ENCODE data around the gene GNPTAB.

The GNPTAB gene

DNA sequence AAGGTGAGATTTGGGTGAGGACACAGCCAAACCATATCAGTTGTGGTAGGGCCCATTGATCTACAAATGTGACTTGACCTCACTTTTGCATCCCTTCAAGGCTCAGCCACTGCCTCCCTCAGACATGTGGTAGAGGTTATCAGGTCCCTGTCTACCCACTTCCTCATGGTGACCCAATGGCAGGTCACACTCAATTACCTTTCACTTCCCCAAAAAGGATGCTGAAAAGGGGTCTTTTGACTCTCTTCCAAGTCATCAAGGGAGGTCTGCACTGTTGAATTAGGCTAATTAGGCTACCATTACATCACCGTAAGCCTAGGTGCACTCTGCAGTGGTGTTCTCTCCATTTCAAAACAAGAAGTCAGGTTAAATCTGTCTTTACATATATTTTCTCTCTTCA lies 24.0 kb upstream of the GNPTAB start:
- ChIA-PET POLR2A (interaction anchor here (1.4 kb wide), 1 partner anchor 21 kb away, joined by 3 read pairs; no protein-coding TSS in a partner anchor), CTCF (interaction anchor here (0.6 to 1.4 kb wide), 3 partner anchors 15 to 166 kb away, joined by 3 to 5 read pairs (median 3); no protein-coding TSS in a partner anchor)
- no peak for TF ChIP-seq FOXK2 (IDR thresholded peaks at IDR 0.05)
- TF ChIP-seq FOXA1 (IDR thresholded peaks at IDR 0.05): no peak
- no peak for TF ChIP-seq SP1 (IDR thresholded peaks at IDR 0.05)
- TF ChIP-seq, protein P1, sequence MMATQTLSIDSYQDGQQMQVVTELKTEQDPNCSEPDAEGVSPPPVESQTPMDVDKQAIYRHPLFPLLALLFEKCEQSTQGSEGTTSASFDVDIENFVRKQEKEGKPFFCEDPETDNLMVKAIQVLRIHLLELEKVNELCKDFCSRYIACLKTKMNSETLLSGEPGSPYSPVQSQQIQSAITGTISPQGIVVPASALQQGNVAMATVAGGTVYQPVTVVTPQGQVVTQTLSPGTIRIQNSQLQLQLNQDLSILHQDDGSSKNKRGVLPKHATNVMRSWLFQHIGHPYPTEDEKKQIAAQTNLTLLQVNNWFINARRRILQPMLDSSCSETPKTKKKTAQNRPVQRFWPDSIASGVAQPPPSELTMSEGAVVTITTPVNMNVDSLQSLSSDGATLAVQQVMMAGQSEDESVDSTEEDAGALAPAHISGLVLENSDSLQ (IDR thresholded peaks at IDR 0.05): no peak
- TF ChIP-seq LEF1 (IDR thresholded peaks at IDR 0.05; ENCODE audit: borderline replicate concordance): no peak
- TF ChIP-seq CTBP1 (IDR thresholded peaks at IDR 0.05; ENCODE audit: borderline replicate concordance): no peak
- TF ChIP-seq ZNF384 (IDR thresholded peaks at IDR 0.05): no peak
- TF ChIP-seq SUZ12 (IDR thresholded peaks at IDR 0.05): no peak
- TF ChIP-seq ELF4 (IDR thresholded peaks at IDR 0.05): no peak
- no peak for TF ChIP-seq ARNT (IDR thresholded peaks at IDR 0.05)
- no peak for TF ChIP-seq NFRKB (IDR thresholded peaks at IDR 0.05)
- no peak for TF ChIP-seq L3MBTL2 (conservative IDR thresholded peaks at IDR 0.05)
- no peak for TF ChIP-seq BHLHE40 (IDR thresholded peaks at IDR 0.05; ENCODE audit: borderline replicate concordance)
- TF ChIP-seq FOXM1 (IDR thresholded peaks at IDR 0.05; ENCODE audit: borderline replicate concordance): no peak
- no peak for TF ChIP-seq TARDBP (IDR thresholded peaks at IDR 0.05)
- TF ChIP-seq HDGF (IDR thresholded peaks at IDR 0.05; ENCODE audit: borderline replicate concordance): no peak
- no peak for DNase-seq (ENCODE audit: extremely low spot score)

DNA sequence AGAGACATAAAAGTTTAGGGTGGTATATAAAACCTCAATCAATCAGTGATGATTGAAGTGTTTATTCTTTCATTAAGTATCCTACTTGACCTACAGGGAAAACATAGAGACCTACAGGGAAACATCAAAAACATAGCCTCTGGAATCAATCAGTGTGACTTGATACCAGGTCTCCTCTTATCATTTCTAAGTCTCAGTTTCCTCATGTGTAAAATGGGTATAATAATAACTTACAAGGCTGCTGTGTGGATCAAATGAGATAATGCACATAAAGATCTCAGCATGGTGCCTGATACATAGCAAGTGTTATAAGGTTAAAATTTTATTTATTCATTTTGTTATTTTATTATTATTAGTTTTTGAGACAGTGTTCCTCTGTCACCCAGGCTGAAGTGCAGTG lies 22.2 kb upstream of the GNPTAB start:
- POLR2A ChIA-PET: interaction anchor here (0.6 kb wide), 1 partner anchor 17 kb away, joined by 3 read pairs; no protein-coding TSS in a partner anchor
- TF ChIP-seq CTBP1 (IDR thresholded peaks at IDR 0.05; ENCODE audit: borderline replicate concordance) (no peak), FOXM1 (IDR thresholded peaks at IDR 0.05; ENCODE audit: borderline replicate concordance) (no peak), BHLHE40 (IDR thresholded peaks at IDR 0.05; ENCODE audit: borderline replicate concordance) (no peak), FOXA1 (IDR thresholded peaks at IDR 0.05) (no peak), LEF1 (IDR thresholded peaks at IDR 0.05; ENCODE audit: borderline replicate concordance) (no peak), TARDBP (IDR thresholded peaks at IDR 0.05) (no peak), L3MBTL2 (conservative IDR thresholded peaks at IDR 0.05) (no peak), ELF4 (IDR thresholded peaks at IDR 0.05) (no peak), FOXK2 (IDR thresholded peaks at IDR 0.05) (no peak), ARNT (IDR thresholded peaks at IDR 0.05) (no peak), SP1 (IDR thresholded peaks at IDR 0.05) (no peak), NFRKB (IDR thresholded peaks at IDR 0.05) (no peak)
- TF ChIP-seq, protein P1 (IDR thresholded peaks at IDR 0.05): no peak
- no peak for DNase-seq (ENCODE audit: extremely low spot score)
- CTCF ChIA-PET: interaction anchor here (1.7 kb wide), 1 partner anchor 15 kb away, joined by 5 read pairs; no protein-coding TSS in a partner anchor

DNA sequence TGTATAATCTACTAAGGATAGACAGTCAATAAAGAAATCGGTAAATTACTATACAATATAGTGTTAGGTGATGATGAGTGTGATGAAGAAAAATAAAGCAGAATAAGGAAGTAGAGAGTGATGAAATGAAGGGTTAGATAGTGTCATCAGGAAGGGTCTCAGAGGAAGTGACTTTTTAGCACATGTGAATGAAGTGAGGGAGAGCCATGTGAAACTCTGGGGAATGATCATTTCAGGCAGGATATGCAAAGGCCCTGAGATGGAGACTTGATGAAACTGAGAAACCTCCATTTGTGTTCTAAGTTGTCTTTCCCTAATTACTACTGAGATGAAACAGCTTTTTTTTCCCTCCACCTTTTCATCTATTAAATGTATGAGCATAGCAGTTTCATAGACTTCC lies 19.4 kb upstream of the GNPTAB start:
- no peak for DNase-seq (ENCODE audit: extremely low spot score)
- TF ChIP-seq TARDBP (IDR thresholded peaks at IDR 0.05) (no peak), ELF4 (IDR thresholded peaks at IDR 0.05) (no peak), L3MBTL2 (conservative IDR thresholded peaks at IDR 0.05) (no peak), NFRKB (IDR thresholded peaks at IDR 0.05) (no peak), ARNT (IDR thresholded peaks at IDR 0.05) (no peak), SP1 (IDR thresholded peaks at IDR 0.05) (no peak), FOXK2 (IDR thresholded peaks at IDR 0.05) (no peak), FOXA1 (IDR thresholded peaks at IDR 0.05) (no peak), CTBP1 (IDR thresholded peaks at IDR 0.05; ENCODE audit: borderline replicate concordance) (no peak), BHLHE40 (IDR thresholded peaks at IDR 0.05; ENCODE audit: borderline replicate concordance) (no peak), ZNF384 (IDR thresholded peaks at IDR 0.05) (no peak), LEF1 (IDR thresholded peaks at IDR 0.05; ENCODE audit: borderline replicate concordance) (no peak), FOXM1 (IDR thresholded peaks at IDR 0.05; ENCODE audit: borderline replicate concordance) (no peak), HDGF (IDR thresholded peaks at IDR 0.05; ENCODE audit: borderline replicate concordance) (no peak), SUZ12 (IDR thresholded peaks at IDR 0.05) (no peak)
- TF ChIP-seq, protein P1 (IDR thresholded peaks at IDR 0.05): no peak
- ChIA-PET POLR2A (no interaction called here), CTCF (interaction anchor here (1.2 kb wide), 1 partner anchor 10 kb away, joined by 3 read pairs; no protein-coding TSS in a partner anchor)

DNA sequence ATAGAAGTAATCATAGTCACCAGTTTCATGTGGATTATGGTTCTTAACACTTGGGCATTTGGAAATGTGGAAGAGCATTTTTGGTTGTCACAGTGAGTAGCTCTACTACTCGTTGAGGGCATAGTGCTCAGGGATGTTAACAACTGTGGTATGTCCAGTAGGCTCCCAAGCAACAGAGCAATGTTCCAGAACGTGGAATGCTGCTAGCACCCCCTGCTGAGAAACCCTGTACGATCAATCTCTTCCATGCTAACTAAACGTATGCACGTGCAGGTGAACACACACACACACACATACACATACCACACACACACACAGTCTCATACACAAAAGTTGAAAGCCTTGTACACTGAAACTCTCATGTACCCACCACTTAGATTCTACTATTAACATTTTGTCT lies 16.6 kb upstream of the GNPTAB start:
- ChIA-PET POLR2A (no interaction called here), CTCF (interaction anchor here (0.6 kb wide), 1 partner anchor 16 kb away, joined by 3 read pairs; no protein-coding TSS in a partner anchor)

DNA sequence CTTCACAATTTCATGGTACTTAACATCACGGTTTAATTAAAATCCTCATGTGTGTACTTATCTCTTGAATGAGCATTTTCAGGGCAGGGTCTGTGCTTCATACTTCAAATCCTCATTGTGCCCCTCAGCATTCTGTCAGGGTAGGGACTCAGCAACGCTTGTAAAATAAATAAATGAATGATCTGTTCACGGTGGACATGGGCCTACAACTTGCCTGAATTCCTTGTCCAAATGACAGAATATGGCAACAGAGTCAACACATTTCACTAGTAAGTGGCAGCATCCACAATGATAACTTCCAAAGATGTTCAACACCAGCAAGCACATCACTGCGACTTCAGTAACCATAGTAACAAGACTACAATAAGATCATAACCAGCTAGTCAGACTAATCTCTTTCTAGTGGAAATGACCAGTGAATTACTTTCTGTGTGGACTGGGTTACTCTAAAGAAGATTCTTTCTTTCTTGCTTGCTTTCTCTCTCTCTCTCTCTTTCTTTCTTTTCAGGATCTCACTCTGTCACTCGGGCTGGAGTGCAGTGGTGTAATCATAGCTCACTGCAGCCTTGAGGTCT lies 14.5 kb upstream of the GNPTAB start:
- TF ChIP-seq SUZ12 (IDR thresholded peaks at IDR 0.05): no peak
- no peak for TF ChIP-seq ELF4 (IDR thresholded peaks at IDR 0.05)
- no peak for TF ChIP-seq BHLHE40 (IDR thresholded peaks at IDR 0.05; ENCODE audit: borderline replicate concordance)
- no peak for TF ChIP-seq NFRKB (IDR thresholded peaks at IDR 0.05)
- no peak for TF ChIP-seq ARNT (IDR thresholded peaks at IDR 0.05)
- no peak for TF ChIP-seq L3MBTL2 (conservative IDR thresholded peaks at IDR 0.05)
- no peak for TF ChIP-seq SP1 (IDR thresholded peaks at IDR 0.05)
- no peak for TF ChIP-seq ZNF384 (IDR thresholded peaks at IDR 0.05)
- no peak for TF ChIP-seq FOXM1 (IDR thresholded peaks at IDR 0.05; ENCODE audit: borderline replicate concordance)
- no peak for TF ChIP-seq TARDBP (IDR thresholded peaks at IDR 0.05)
- TF ChIP-seq FOXA1 (IDR thresholded peaks at IDR 0.05): no peak
- TF ChIP-seq HDGF (IDR thresholded peaks at IDR 0.05; ENCODE audit: borderline replicate concordance): no peak
- TF ChIP-seq LEF1 (IDR thresholded peaks at IDR 0.05; ENCODE audit: borderline replicate concordance): no peak
- TF ChIP-seq, protein P1 (IDR thresholded peaks at IDR 0.05): no peak
- no peak for TF ChIP-seq FOXK2 (IDR thresholded peaks at IDR 0.05)
- TF ChIP-seq CTBP1 (IDR thresholded peaks at IDR 0.05; ENCODE audit: borderline replicate concordance): no peak
- ChIA-PET CTCF (no interaction called here), POLR2A (no interaction called here)
- no peak for DNase-seq (ENCODE audit: extremely low spot score)

More for the DNA sequence above, 16.6 kb upstream of the GNPTAB start:
- TF ChIP-seq SP1 (IDR thresholded peaks at IDR 0.05) (no peak), ZNF384 (IDR thresholded peaks at IDR 0.05) (no peak), ELF4 (IDR thresholded peaks at IDR 0.05) (no peak), LEF1 (IDR thresholded peaks at IDR 0.05; ENCODE audit: borderline replicate concordance) (no peak)
- no peak for DNase-seq (ENCODE audit: extremely low spot score)
